Measurements from ENCODE around the gene ITGB3. TPM values are rescaled to one million over a fixed set of nuclear protein-coding genes. Genes with fewer than 3 reads are reported as not detected.

The ITGB3 gene
- total RNA-seq, 1 experiment from 2014 or later, result 0.68 TPM

- BruUV-seq (replicated peaks), result no TSS peak
- CTCF ChIA-PET, result interaction anchor here (0.8 kb wide), 1 partner anchor 1850 kb away, joined by 3 read pairs; no protein-coding TSS in a partner anchor
Measured at GRCh38 chr17:47262586-47262985, 9.0 kb downstream of the ITGB3 start.

GRCh38 chr17:47264166-47264565, 10.5 kb downstream of the ITGB3 start:
- peaks cover 4% of the 10 kb centered on the region for H3K36me3 Mint-ChIP-seq (ENCODE audit: insufficient read depth, unreplicated experiment)
- BruUV-seq (replicated peaks), result no TSS peak
- no peak overlapping the region for H3K27ac Mint-ChIP-seq (ENCODE audit: unreplicated experiment)
- intact Hi-C loops (cut with micrococcal nuclease; ENCODE audit: unreplicated experiment), result no loop called here
- peaks cover 40% of the 10 kb centered on the region for H3K4me1 Mint-ChIP-seq (ENCODE audit: low read depth, unreplicated experiment)
- no peak for DNase-seq
- peaks cover under 1% of the 10 kb centered on the region for H3K9me3 Mint-ChIP-seq (ENCODE audit: low read depth, unreplicated experiment)
- CTCF ChIA-PET, result no interaction called here
- no peak for TF ChIP-seq CTCF (IDR thresholded peaks at IDR 0.05; ENCODE audit: unreplicated experiment)
- no peak overlapping the region for H3K4me3 Mint-ChIP-seq (ENCODE audit: low read depth, unreplicated experiment)
- H3K27me3 Mint-ChIP-seq (ENCODE audit: unreplicated experiment), result peaks cover 2% of the 10 kb centered on the region

More at GRCh38 chr17:47262586-47262985, 9.0 kb downstream of the ITGB3 start:
- Mint-ChIP-seq H3K27ac (ENCODE audit: unreplicated experiment) (no peak overlapping the region), H3K27me3 (ENCODE audit: unreplicated experiment) (peaks cover 15% of the 10 kb centered on the region), H3K9me3 (ENCODE audit: low read depth, unreplicated experiment) (no peaks in the 10 kb centered on the region), H3K4me1 (ENCODE audit: low read depth, unreplicated experiment) (peaks cover 53% of the 10 kb centered on the region), H3K36me3 (ENCODE audit: insufficient read depth, unreplicated experiment) (peaks cover 4% of the 10 kb centered on the region), H3K4me3 (ENCODE audit: low read depth, unreplicated experiment) (no peak overlapping the region)
- peak; percentile 51 for DNase-seq
- no peak for TF ChIP-seq CTCF (IDR thresholded peaks at IDR 0.05; ENCODE audit: unreplicated experiment)
- intact Hi-C loops (cut with micrococcal nuclease; ENCODE audit: unreplicated experiment), result no loop called here

- no peak for TF ChIP-seq CTCF (IDR thresholded peaks at IDR 0.05; ENCODE audit: unreplicated experiment)
- DNase-seq, result no peak
- peaks cover 40% of the 10 kb centered on the region for H3K4me1 Mint-ChIP-seq (ENCODE audit: low read depth, unreplicated experiment)
- H3K4me3 Mint-ChIP-seq (ENCODE audit: low read depth, unreplicated experiment), result no peak overlapping the region
- peaks cover 13% of the 10 kb centered on the region for H3K27me3 Mint-ChIP-seq (ENCODE audit: unreplicated experiment)
- H3K36me3 Mint-ChIP-seq (ENCODE audit: insufficient read depth, unreplicated experiment), result peaks cover 4% of the 10 kb centered on the region
- CTCF ChIA-PET, result interaction anchor here (0.6 kb wide), 1 partner anchor 1110 kb away, joined by 4 read pairs; no protein-coding TSS in a partner anchor
- H3K9me3 Mint-ChIP-seq (ENCODE audit: low read depth, unreplicated experiment), result peaks cover 6% of the 10 kb centered on the region
- BruUV-seq (replicated peaks), result no TSS peak
- intact Hi-C loops (cut with micrococcal nuclease; ENCODE audit: unreplicated experiment), result no loop called here
- H3K27ac Mint-ChIP-seq (ENCODE audit: unreplicated experiment), result no peak overlapping the region
Measured at GRCh38 chr17:47265983-47266541, 12.4 kb downstream of the ITGB3 start.

- Mint-ChIP-seq H3K9me3 (ENCODE audit: low read depth, unreplicated experiment) (peaks cover 6% of the 10 kb centered on the region), H3K4me3 (ENCODE audit: low read depth, unreplicated experiment) (no peak overlapping the region), H3K4me1 (ENCODE audit: low read depth, unreplicated experiment) (peaks cover 38% of the 10 kb centered on the region), H3K27me3 (ENCODE audit: unreplicated experiment) (peaks cover 13% of the 10 kb centered on the region), H3K36me3 (ENCODE audit: insufficient read depth, unreplicated experiment) (peaks cover 4% of the 10 kb centered on the region), H3K27ac (ENCODE audit: unreplicated experiment) (no peak overlapping the region)
- CTCF ChIA-PET, result interaction anchor here (0.6 kb wide), 1 partner anchor 1110 kb away, joined by 4 read pairs; no protein-coding TSS in a partner anchor
- BruUV-seq (replicated peaks), result no TSS peak
- TF ChIP-seq CTCF (IDR thresholded peaks at IDR 0.05; ENCODE audit: unreplicated experiment), result no peak
- no peak for DNase-seq
- intact Hi-C loops (cut with micrococcal nuclease; ENCODE audit: unreplicated experiment), result no loop called here
Measured at GRCh38 chr17:47266782-47267181, 13.2 kb downstream of the ITGB3 start.
